Endothelial cell of umbilical vein (primary cell): Measurements from ENCODE around the gene GCNA. TPM values are rescaled to one million over a fixed set of nuclear protein-coding genes. Genes with fewer than 3 reads are reported as not detected.

Experiments used
- BruUV-seq: library from RNA; stranded (reverse); fragments of 400-500 nt; replicated peaks from 2 replicates; lab custom pipeline; 2021; lab: Mats Ljungman, UMichigan
- CTCF ChIA-PET: fragments of 300-600, 350-600 bp; sonication (Branson Sonifier 250); formaldehyde crosslinking; loops from one replicate; lab custom pipeline; 2021; ENCODE audit warnings: antibody characterized with exemption, inconsistent platforms; lab: Charles Lee
- POLR2A ChIA-PET: fragments of 300-600, 350-600 bp; sonication (Branson Sonifier 250); formaldehyde crosslinking; loops from one replicate; lab custom pipeline; 2021; ENCODE audit warnings: antibody characterized with exemption, inconsistent platforms; lab: Charles Lee
- DNase-seq: peaks from one replicate; pipeline ENCODE4 v3.0.0-alpha.2; 2011; ENCODE audit warnings: low read depth, low spot score
- FAIRE-seq: peaks from 2 replicates; lab custom pipeline; 2011; peaks lifted over from hg19 to GRCh38; lab: Jason Lieb, UNC
- H2AFZ ChIP-seq: 2 replicates; pipeline ENCODE4 v1.6.0; 2012; ENCODE audit warnings: low read depth, low read length, control low read depth, inconsistent platforms
- H3K27ac ChIP-seq: 2 replicates; pipeline ENCODE4 v1.5.1; 2011; ENCODE audit warnings: low read depth, mild to moderate bottlenecking, control low read depth, low read length, moderate library complexity; ENCODE audit not compliant: insufficient read depth
- H3K27me3 ChIP-seq, 2 experiments: 2 replicates each; pipeline versions ENCODE4 v1.6.0 to v1.6.1; 2011; ENCODE audit warnings: low read length in 2 of 2, mixed read lengths in 1 of 2; ENCODE audit not compliant: control insufficient read depth in 2 of 2, insufficient read depth in 2 of 2
- H3K36me3 ChIP-seq, 2 experiments: 2 replicates in 1 of 2; 3 replicates in 1 of 2; pipeline ENCODE4 v1.5.1; 2011; ENCODE audit warnings: low read length in 2 of 2, mild to moderate bottlenecking in 1 of 2, moderate library complexity in 1 of 2; ENCODE audit not compliant: control insufficient read depth in 2 of 2, insufficient read depth in 2 of 2; ENCODE audit errors: extremely low read depth in 1 of 2
- H3K4me1 ChIP-seq: 3 replicates; pipeline ENCODE4 v1.5.1; 2011; ENCODE audit warnings: mild to moderate bottlenecking, low read length; ENCODE audit not compliant: control insufficient read depth, insufficient read depth; ENCODE audit errors: extremely low read depth
- H3K4me2 ChIP-seq: 2 replicates; pipeline ENCODE4 v1.6.1; 2011; ENCODE audit warnings: low read length, control low read depth, mixed read lengths; ENCODE audit not compliant: insufficient read depth
- H3K4me3 ChIP-seq, 3 experiments: fragments of 200-600 bp in 1 of 3; sonication (generic), shearing (Covaris generic) in 1 of 3; replicated peaks in 1 of 3; 2 replicates each; pipeline ENCODE4 v1.5.1; 2011 to 2016; ENCODE audit warnings: control low read depth in 3 of 3, low read length in 3 of 3, mild to moderate bottlenecking in 2 of 3, inconsistent platforms in 1 of 3, low read depth in 1 of 3, moderate library complexity in 1 of 3; ENCODE audit not compliant: insufficient read depth in 1 of 3
- H3K79me2 ChIP-seq: 2 replicates; pipeline ENCODE4 v1.6.0; 2012; ENCODE audit warnings: low read length, inconsistent platforms; ENCODE audit not compliant: control insufficient read depth, insufficient read depth
- H3K9ac ChIP-seq: replicated peaks from 2 replicates; pipeline ENCODE3; 2011; ENCODE audit warnings: low read length, control low read depth; ENCODE audit not compliant: insufficient read depth; ENCODE audit errors: extremely low read depth
- H3K9me1 ChIP-seq: replicated peaks from 3 replicates; pipeline ENCODE4 v1.6.0; 2011; ENCODE audit warnings: mild to moderate bottlenecking, low read length; ENCODE audit not compliant: control insufficient read depth, insufficient read depth; ENCODE audit errors: extremely low read depth
- H3K9me3 ChIP-seq: replicated peaks from 2 replicates; pipeline ENCODE4 v1.5.1; 2012; ENCODE audit warnings: low read length, inconsistent platforms; ENCODE audit not compliant: control insufficient read depth, insufficient read depth
- H4K20me1 ChIP-seq: replicated peaks from 2 replicates; pipeline ENCODE3; 2011; ENCODE audit warnings: mild to moderate bottlenecking, low read length; ENCODE audit not compliant: control insufficient read depth, insufficient read depth; ENCODE audit errors: extremely low read depth
- CTCF ChIP-seq, 2 donors: IDR thresholded peaks; 1 replicate in 1 of 2; 2 replicates in 1 of 2; pipeline ENCODE4 v1.5.1; 2011; ENCODE audit warnings: low read length in 2 of 2, mild to moderate bottlenecking in 2 of 2, moderate library complexity in 2 of 2, control low read depth in 1 of 2, inconsistent platforms in 1 of 2, low read depth in 1 of 2; ENCODE audit not compliant: insufficient read depth in 1 of 2; ENCODE audit errors: extremely low read depth in 1 of 2
- EZH2 ChIP-seq: IDR thresholded peaks from 2 replicates; pipeline ENCODE4 v1.6.1; 2012; ENCODE audit warnings: borderline replicate concordance, low read depth, mild to moderate bottlenecking, moderate library complexity, low read length, inconsistent platforms; ENCODE audit not compliant: severe bottlenecking
- FOS ChIP-seq: IDR thresholded peaks from 2 replicates; pipeline ENCODE4 v1.6.1; 2011; ENCODE audit warnings: mild to moderate bottlenecking, low read length, moderate library complexity, borderline replicate concordance; ENCODE audit not compliant: insufficient read depth
- GATA2 ChIP-seq: IDR thresholded peaks from 2 replicates; pipeline ENCODE4 v1.7.0; 2011; ENCODE audit warnings: low read depth, mild to moderate bottlenecking, moderate library complexity, mixed read lengths, low read length; ENCODE audit not compliant: insufficient read length, insufficient read depth
- JUN ChIP-seq: IDR thresholded peaks from 2 replicates; pipeline ENCODE4 v1.6.1; 2011; ENCODE audit warnings: borderline replicate concordance, low read depth; ENCODE audit not compliant: insufficient read length, insufficient read depth
- MAX ChIP-seq: IDR thresholded peaks from 2 replicates; pipeline ENCODE4 v1.6.1; 2011; ENCODE audit not compliant: insufficient read depth, insufficient read length
- MYC ChIP-seq: IDR thresholded peaks from one replicate; pipeline ENCODE4 v1.6.1; 2011; ENCODE audit warnings: mild to moderate bottlenecking, low read depth, low read length
- POLR2AphosphoS5 ChIP-seq: IDR thresholded peaks from 2 replicates; pipeline ENCODE4 v1.6.1; 2012; ENCODE audit warnings: low read depth, mild to moderate bottlenecking, control low read depth, low read length, moderate library complexity; ENCODE audit not compliant: insufficient read depth
- dilution Hi-C: fragments of 300-500 bp; cut with MboI; formaldehyde crosslinking; loops from one replicate; pipeline ENCODE4 v1.15.0; 2019; ENCODE audit warnings: low sequenced_read_pairs; ENCODE audit not compliant: extremely low pct_ligation_motif_present
- intact Hi-C: fragments of 100-400 bp; cut with micrococcal nuclease; formaldehyde crosslinking; loops from one replicate; pipeline ENCODE4 v1.10.0; 2022
- polyA plus RNA-seq, 4 experiments: library from polyadenylated mRNA; depleted of rRNA in 3 of 4; stranded (reverse) in 3 of 4; unstranded in 1 of 4; fragments of >200 nt; gene quantifications; 2 replicates each; pipeline versions ENCODE4 v1.2.1 to v1.2.3, GENCODE V29; 2011 to 2012; ENCODE audit warnings: missing spikeins in 1 of 4
- total RNA-seq: library from RNA; stranded (reverse); gene quantifications from 2 replicates; pipeline ENCODE4 v1.2.3, GENCODE V29; 2021

GCNA gene
- total and polyA plus RNA-seq, 2 donors (not counting 3 experiments of a cell fraction or from before 2014, with no cell fraction given) = 1.0 to 4.0 TPM

- Histone ChIP-seq H3K4me3 (no peak overlapping the region), H3K9me1 (no peaks in the 10 kb centered on the region), H3K9ac (no peak overlapping the region), H2AFZ (no peak overlapping the region), H4K20me1 (no peaks in the 10 kb centered on the region), H3K79me2 (no peaks in the 10 kb centered on the region), H3K9me3 (no peaks in the 10 kb centered on the region), H3K27ac (no peak overlapping the region), H3K27me3 (no peaks in the 10 kb centered on the region), H3K4me1 (no peaks in the 10 kb centered on the region), H3K36me3 (no peaks in the 10 kb centered on the region), H3K4me2 (no peak overlapping the region)
- dilution Hi-C loops = no loop called here
- POLR2A ChIA-PET = no interaction called here
- BruUV-seq = no TSS peak
- TF ChIP-seq CTCF (IDR thresholded peaks at IDR 0.05; ENCODE audit: extremely low read depth in 1 of 2, insufficient read depth in 1 of 2, low read depth in 1 of 2, low read length in 2 of 2) (no peak), MYC (no peak), MAX (no peak), FOS (no peak), GATA2 (no peak), JUN (no peak), POLR2AphosphoS5 (no peak), EZH2 (no peak)
- CTCF ChIA-PET = interaction anchor here (1.4 kb wide), 1 partner anchor 71 kb away, joined by 3 read pairs; no protein-coding TSS in a partner anchor
- FAIRE-seq = no peak
- intact Hi-C loops = no loop called here
- no peak for DNase-seq
Observed at GRCh38 chrX:71581210-71581609, 3.0 kb downstream of the GCNA start.
